Endothelial cell of umbilical vein (primary cell): ENCODE data around the gene NRSN1. TPM values are rescaled to one million over a fixed set of nuclear protein-coding genes. Genes with fewer than 3 reads are reported as not detected.

Source experiments
- BruUV-seq: library from RNA; stranded (reverse); fragments of 400-500 nt; replicated peaks from 2 replicates; lab custom pipeline; 2021; lab: Mats Ljungman, UMichigan
- CTCF ChIA-PET: fragments of 300-600, 350-600 bp; sonication (Branson Sonifier 250); formaldehyde crosslinking; loops from one replicate; lab custom pipeline; 2021; ENCODE audit warnings: antibody characterized with exemption, inconsistent platforms; lab: Charles Lee
- POLR2A ChIA-PET: fragments of 300-600, 350-600 bp; sonication (Branson Sonifier 250); formaldehyde crosslinking; loops from one replicate; lab custom pipeline; 2021; ENCODE audit warnings: antibody characterized with exemption, inconsistent platforms; lab: Charles Lee
- DNase-seq: peaks from one replicate; pipeline ENCODE4 v3.0.0-alpha.2; 2011; ENCODE audit warnings: low read depth, low spot score
- FAIRE-seq: peaks from 2 replicates; lab custom pipeline; 2011; peaks lifted over from hg19 to GRCh38; lab: Jason Lieb, UNC
- H2AFZ ChIP-seq: 2 replicates; pipeline ENCODE4 v1.6.0; 2012; ENCODE audit warnings: low read depth, low read length, control low read depth, inconsistent platforms
- H3K27ac ChIP-seq: 2 replicates; pipeline ENCODE4 v1.5.1; 2011; ENCODE audit warnings: low read depth, mild to moderate bottlenecking, control low read depth, low read length, moderate library complexity; ENCODE audit not compliant: insufficient read depth
- H3K27me3 ChIP-seq, 2 experiments: 2 replicates each; pipeline versions ENCODE4 v1.6.0 to v1.6.1; 2011; ENCODE audit warnings: low read length in 2 of 2, mixed read lengths in 1 of 2; ENCODE audit not compliant: control insufficient read depth in 2 of 2, insufficient read depth in 2 of 2
- H3K36me3 ChIP-seq, 2 experiments: 2 replicates in 1 of 2; 3 replicates in 1 of 2; pipeline ENCODE4 v1.5.1; 2011; ENCODE audit warnings: low read length in 2 of 2, mild to moderate bottlenecking in 1 of 2, moderate library complexity in 1 of 2; ENCODE audit not compliant: control insufficient read depth in 2 of 2, insufficient read depth in 2 of 2; ENCODE audit errors: extremely low read depth in 1 of 2
- H3K4me1 ChIP-seq: 3 replicates; pipeline ENCODE4 v1.5.1; 2011; ENCODE audit warnings: mild to moderate bottlenecking, low read length; ENCODE audit not compliant: control insufficient read depth, insufficient read depth; ENCODE audit errors: extremely low read depth
- H3K4me2 ChIP-seq: 2 replicates; pipeline ENCODE4 v1.6.1; 2011; ENCODE audit warnings: low read length, control low read depth, mixed read lengths; ENCODE audit not compliant: insufficient read depth
- H3K4me3 ChIP-seq, 3 experiments: fragments of 200-600 bp in 1 of 3; sonication (generic), shearing (Covaris generic) in 1 of 3; replicated peaks in 1 of 3; 2 replicates each; pipeline ENCODE4 v1.5.1; 2011 to 2016; ENCODE audit warnings: control low read depth in 3 of 3, low read length in 3 of 3, mild to moderate bottlenecking in 2 of 3, inconsistent platforms in 1 of 3, low read depth in 1 of 3, moderate library complexity in 1 of 3; ENCODE audit not compliant: insufficient read depth in 1 of 3
- H3K79me2 ChIP-seq: 2 replicates; pipeline ENCODE4 v1.6.0; 2012; ENCODE audit warnings: low read length, inconsistent platforms; ENCODE audit not compliant: control insufficient read depth, insufficient read depth
- H3K9ac ChIP-seq: replicated peaks from 2 replicates; pipeline ENCODE3; 2011; ENCODE audit warnings: low read length, control low read depth; ENCODE audit not compliant: insufficient read depth; ENCODE audit errors: extremely low read depth
- H3K9me1 ChIP-seq: replicated peaks from 3 replicates; pipeline ENCODE4 v1.6.0; 2011; ENCODE audit warnings: mild to moderate bottlenecking, low read length; ENCODE audit not compliant: control insufficient read depth, insufficient read depth; ENCODE audit errors: extremely low read depth
- H3K9me3 ChIP-seq: replicated peaks from 2 replicates; pipeline ENCODE4 v1.5.1; 2012; ENCODE audit warnings: low read length, inconsistent platforms; ENCODE audit not compliant: control insufficient read depth, insufficient read depth
- H4K20me1 ChIP-seq: replicated peaks from 2 replicates; pipeline ENCODE3; 2011; ENCODE audit warnings: mild to moderate bottlenecking, low read length; ENCODE audit not compliant: control insufficient read depth, insufficient read depth; ENCODE audit errors: extremely low read depth
- CTCF ChIP-seq, 2 donors: IDR thresholded peaks; 1 replicate in 1 of 2; 2 replicates in 1 of 2; pipeline ENCODE4 v1.5.1; 2011; ENCODE audit warnings: low read length in 2 of 2, mild to moderate bottlenecking in 2 of 2, moderate library complexity in 2 of 2, control low read depth in 1 of 2, inconsistent platforms in 1 of 2, low read depth in 1 of 2; ENCODE audit not compliant: insufficient read depth in 1 of 2; ENCODE audit errors: extremely low read depth in 1 of 2
- EZH2 ChIP-seq: IDR thresholded peaks from 2 replicates; pipeline ENCODE4 v1.6.1; 2012; ENCODE audit warnings: borderline replicate concordance, low read depth, mild to moderate bottlenecking, moderate library complexity, low read length, inconsistent platforms; ENCODE audit not compliant: severe bottlenecking
- FOS ChIP-seq: IDR thresholded peaks from 2 replicates; pipeline ENCODE4 v1.6.1; 2011; ENCODE audit warnings: mild to moderate bottlenecking, low read length, moderate library complexity, borderline replicate concordance; ENCODE audit not compliant: insufficient read depth
- GATA2 ChIP-seq: IDR thresholded peaks from 2 replicates; pipeline ENCODE4 v1.7.0; 2011; ENCODE audit warnings: low read depth, mild to moderate bottlenecking, moderate library complexity, mixed read lengths, low read length; ENCODE audit not compliant: insufficient read length, insufficient read depth
- JUN ChIP-seq: IDR thresholded peaks from 2 replicates; pipeline ENCODE4 v1.6.1; 2011; ENCODE audit warnings: borderline replicate concordance, low read depth; ENCODE audit not compliant: insufficient read length, insufficient read depth
- MAX ChIP-seq: IDR thresholded peaks from 2 replicates; pipeline ENCODE4 v1.6.1; 2011; ENCODE audit not compliant: insufficient read depth, insufficient read length
- MYC ChIP-seq: IDR thresholded peaks from one replicate; pipeline ENCODE4 v1.6.1; 2011; ENCODE audit warnings: mild to moderate bottlenecking, low read depth, low read length
- POLR2A ChIP-seq: IDR thresholded peaks from 2 replicates; pipeline ENCODE4 v1.6.1; 2012; ENCODE audit warnings: low read depth, mild to moderate bottlenecking, control low read depth, low read length
- POLR2AphosphoS5 ChIP-seq: IDR thresholded peaks from 2 replicates; pipeline ENCODE4 v1.6.1; 2012; ENCODE audit warnings: low read depth, mild to moderate bottlenecking, control low read depth, low read length, moderate library complexity; ENCODE audit not compliant: insufficient read depth
- dilution Hi-C: fragments of 300-500 bp; cut with MboI; formaldehyde crosslinking; loops from one replicate; pipeline ENCODE4 v1.15.0; 2019; ENCODE audit warnings: low sequenced_read_pairs; ENCODE audit not compliant: extremely low pct_ligation_motif_present
- intact Hi-C: fragments of 100-400 bp; cut with micrococcal nuclease; formaldehyde crosslinking; loops from one replicate; pipeline ENCODE4 v1.10.0; 2022
- polyA plus RNA-seq, 4 experiments: library from polyadenylated mRNA; depleted of rRNA in 3 of 4; stranded (reverse) in 3 of 4; unstranded in 1 of 4; fragments of >200 nt; gene quantifications; 2 replicates each; pipeline versions ENCODE4 v1.2.1 to v1.2.3, GENCODE V29; 2011 to 2012; ENCODE audit warnings: missing spikeins in 1 of 4
- small RNA-seq: library from RNA; depleted of rRNA; stranded (forward); fragments of <200 nt; gene quantifications from one replicate; pipeline ENCODE3, GENCODE V24; 2012; ENCODE audit warnings: low replicate concordance, low read depth; ENCODE audit not compliant: insufficient read depth, insufficient read length
- total RNA-seq: library from RNA; stranded (reverse); gene quantifications from 2 replicates; pipeline ENCODE4 v1.2.3, GENCODE V29; 2021

NRSN1 gene
- total and polyA plus RNA-seq, 2 donors (not counting 3 experiments of a cell fraction or from before 2014, with no cell fraction given), result not detected

- no peaks in the 10 kb centered on the region for H3K9me1 ChIP-seq
- no peaks in the 10 kb centered on the region for H3K36me3 ChIP-seq
- CTCF ChIA-PET, result interaction anchor here (1.2 to 1.3 kb wide), 2 partner anchors 9 to 14 kb away, joined by 3 to 4 read pairs; no protein-coding TSS in a partner anchor
- TF ChIP-seq FOS (no peak), EZH2 (no peak), JUN (no peak), CTCF (IDR thresholded peaks at IDR 0.05; ENCODE audit: extremely low read depth in 1 of 2, insufficient read depth in 1 of 2, low read depth in 1 of 2, low read length in 2 of 2) (no peak), MAX (no peak), GATA2 (no peak), MYC (no peak), POLR2A (no peak), POLR2AphosphoS5 (no peak)
- H3K27me3 ChIP-seq, result no peaks in the 10 kb centered on the region
- DNase-seq (no peak), FAIRE-seq (no peak)
- no TSS peak for BruUV-seq
- H3K4me1 ChIP-seq, result no peaks in the 10 kb centered on the region
- dilution Hi-C loops, result no loop called here
- no peak overlapping the region for H3K4me3 ChIP-seq
- no peak overlapping the region for H3K27ac ChIP-seq
- H3K9ac ChIP-seq, result no peak overlapping the region
- intact Hi-C loops, result no loop called here
- no peaks in the 10 kb centered on the region for H3K79me2 ChIP-seq
- no peaks in the 10 kb centered on the region for H3K9me3 ChIP-seq
- H3K4me2 ChIP-seq, result no peak overlapping the region
- POLR2A ChIA-PET, result no interaction called here
- H2AFZ ChIP-seq, result no peak overlapping the region
- H4K20me1 ChIP-seq, result no peaks in the 10 kb centered on the region
Measured at GRCh38 chr6:24195836-24196597, 70.0 kb downstream of the NRSN1 start.

Small RNA genes lying within 50 kb of the gene (small RNA-seq; reads per million reads assigned to genes)
- gene RF00218, result not detected

Other genes with a start within 250 kb of the NRSN1 start
- gene DCDC2, start 231.8 kb downstream of the NRSN1 start, total RNA-seq, result not detected in 2 replicates
- not detected in 2 replicates for gene DCDC2, start 231.8 kb downstream of the NRSN1 start, polyA plus RNA-seq